Posterior cingulate gyrus (tissue), 11 donors: Measurements from ENCODE around the gene KIF1A.

Source experiments
- DNase-seq, 10 donors: peaks; one replicate each; pipeline versions ENCODE4 v3.0.0 to v3.0.0-alpha.2; 2020 to 2021; ENCODE audit warnings: mixed read lengths in 3 of 10
- intact Hi-C: fragments of 100-400 bp; cut with DNase I; formaldehyde crosslinking; loops from one replicate; pipeline ENCODE4 v1.15.1; 2023

Gene KIF1A

GRCh38 chr2:240810199-240810598 lies 9.8 kb downstream of the KIF1A start:
- intact Hi-C loops: no loop called here
- DNase-seq: peak in 1 of 10 donors; percentile 47

- intact Hi-C loops: no loop called here
- DNase-seq: peak in 3 of 10 donors; percentile 8 to 62 (median 9)
Measured at GRCh38 chr2:240809276-240809675, 10.7 kb downstream of the KIF1A start.

GRCh38 chr2:240806459-240806858 lies 13.6 kb downstream of the KIF1A start:
- no peak for DNase-seq
- intact Hi-C loops: no loop called here

- DNase-seq: peak in 2 of 10 donors; percentile 22 to 59
- intact Hi-C loops: no loop called here
Measured at GRCh38 chr2:240806006-240806405, 14.0 kb downstream of the KIF1A start.

- intact Hi-C loops: no loop called here
Measured at GRCh38 chr2:240803191-240803590, 16.8 kb downstream of the KIF1A start.

GRCh38 chr2:240799033-240799820 lies 20.8 kb downstream of the KIF1A start:
- DNase-seq: peak in 8 of 10 donors; percentile 4 to 68 (median 15)
- intact Hi-C loops: no loop called here

More at GRCh38 chr2:240803191-240803590, 16.8 kb downstream of the KIF1A start:
- peak in 1 of 10 donors; percentile 60 for DNase-seq

- intact Hi-C loops: no loop called here
- peak in 7 of 10 donors; percentile 6 to 61 (median 14) for DNase-seq
Measured at GRCh38 chr2:240798327-240798905, 21.6 kb downstream of the KIF1A start.

GRCh38 chr2:240797914-240798313 lies 22.1 kb downstream of the KIF1A start:
- intact Hi-C loops: no loop called here
- DNase-seq: peak in 8 of 10 donors; percentile 6 to 76 (median 14)

GRCh38 chr2:240797500-240797895 lies 22.5 kb downstream of the KIF1A start:
- intact Hi-C loops: no loop called here
- peak in 5 of 10 donors; percentile 7 to 69 (median 37) for DNase-seq

GRCh38 chr2:240796543-240797499 lies 23.2 kb downstream of the KIF1A start:
- intact Hi-C loops: no loop called here
- peak in 7 of 10 donors; percentile 11 to 90 (median 47) for DNase-seq

GRCh38 chr2:240795916-240796510 lies 24.0 kb downstream of the KIF1A start:
- DNase-seq: peak in 4 of 10 donors; percentile 1 to 59 (median 40)
- intact Hi-C loops: no loop called here

GRCh38 chr2:240795454-240795853 lies 24.6 kb downstream of the KIF1A start:
- DNase-seq: peak in 6 of 10 donors; percentile 5 to 83 (median 52)
- intact Hi-C loops: no loop called here

- intact Hi-C loops: no loop called here
- DNase-seq: peak in 6 of 10 donors; percentile 6 to 72 (median 42)
Measured at GRCh38 chr2:240794178-240794721, 25.8 kb downstream of the KIF1A start.

- DNase-seq: peak in 4 of 10 donors; percentile 4 to 81 (median 48)
- intact Hi-C loops: no loop called here
Measured at GRCh38 chr2:240793313-240794177, 26.5 kb downstream of the KIF1A start.

GRCh38 chr2:240792629-240793312 lies 27.2 kb downstream of the KIF1A start:
- intact Hi-C loops: no loop called here
- peak in 6 of 10 donors; percentile 9 to 84 (median 54) for DNase-seq

GRCh38 chr2:240791821-240792628 lies 28.0 kb downstream of the KIF1A start:
- DNase-seq: peak in 8 of 10 donors; percentile 43 to 86 (median 54)
- intact Hi-C loops: no loop called here

- peak in 4 of 10 donors; percentile 2 to 67 (median 62) for DNase-seq
- intact Hi-C loops: no loop called here
Measured at GRCh38 chr2:240791221-240791800, 28.7 kb downstream of the KIF1A start.
